ENCODE measurements around the gene MSL3B.
"Not testable (repeated sequence)": the region's sequence is repeated elsewhere in the genome, so short reads cannot be mapped to it uniquely, and the experiment has no call there.

Gene MSL3B

GRCh38 chr2:233867993-233868532 lies at the start of gene MSL3B:
Gene MSL3B (minus strand): TSS chr2:233868386.
- 7 to 13% (median 11%) methylated on average over 50 of the region's 50 CpGs for WGBS, 3 donors
- H3K27ac ChIP-seq (ENCODE audit: low read depth, low read length): no peak within 1 kb of the TSS

- WGBS, 3 donors: 30 to 43% (median 34%) methylated on average over 5 of the region's 5 CpGs
- H3K27ac ChIP-seq (ENCODE audit: low read depth, low read length): no peak within 1 kb of the TSS
Measured at GRCh38 chr2:233917116-233917515, 48.9 kb upstream of the MSL3B start, which contains the start of gene TRPM8. Gene TRPM8 (plus strand): TSS chr2:233917373. CDS start chr2:233926538, 9,165 bp downstream.

- 15 to 30% (median 22%) methylated on average over 2 of the region's 2 CpGs for WGBS, 3 donors
- H3K27ac ChIP-seq (ENCODE audit: low read depth, low read length): no peak overlapping the region
Measured at GRCh38 chr2:233915128-233915527, 46.9 kb upstream of the MSL3B start.

GRCh38 chr2:233912691-233913423 lies 44.7 kb upstream of the MSL3B start:
- WGBS, 3 donors: 13 to 14% (median 14%) methylated on average over 9 of the region's 9 CpGs
- no peak overlapping the region for H3K27ac ChIP-seq (ENCODE audit: low read depth, low read length)

- 81 to 90% (median 88%) methylated on average over 3 of the region's 3 CpGs for WGBS, 3 donors
- no peak overlapping the region for H3K27ac ChIP-seq (ENCODE audit: low read depth, low read length)
Measured at GRCh38 chr2:233907627-233908026, 39.4 kb upstream of the MSL3B start.

GRCh38 chr2:233905945-233906344 lies 37.8 kb upstream of the MSL3B start:
- H3K27ac ChIP-seq (ENCODE audit: low read depth, low read length): no peak overlapping the region
- 81 to 94% (median 92%) methylated on average over 4 of the region's 4 CpGs for WGBS, 3 donors

GRCh38 chr2:233901884-233902283 lies 33.7 kb upstream of the MSL3B start:
- WGBS, 3 donors: 64 to 91% (median 87%) methylated on average over 4 of the region's 4 CpGs
- no peak overlapping the region for H3K27ac ChIP-seq (ENCODE audit: low read depth, low read length)

GRCh38 chr2:233901367-233901766 lies 33.2 kb upstream of the MSL3B start:
- 56 to 74% (median 69%) methylated on average over 4 of the region's 4 CpGs for WGBS, 3 donors
- H3K27ac ChIP-seq (ENCODE audit: low read depth, low read length): no peak overlapping the region

GRCh38 chr2:233896253-233896652 lies 28.1 kb upstream of the MSL3B start:
- WGBS, 3 donors: 69 to 76% (median 73%) methylated on average over 2 of the region's 2 CpGs
- not testable (repeated sequence) for H3K27ac ChIP-seq (ENCODE audit: low read depth, low read length)

- H3K27ac ChIP-seq (ENCODE audit: low read depth, low read length): no peak overlapping the region
- WGBS, 3 donors: 75 to 96% (median 84%) methylated on average over 2 of the region's 2 CpGs
Measured at GRCh38 chr2:233892793-233893192, 24.6 kb upstream of the MSL3B start.

- H3K27ac ChIP-seq (ENCODE audit: low read depth, low read length): no peak overlapping the region
Measured at GRCh38 chr2:233882353-233882752, 14.2 kb upstream of the MSL3B start.

GRCh38 chr2:233872125-233872524 lies 3.9 kb upstream of the MSL3B start:
- not testable (repeated sequence) for H3K27ac ChIP-seq (ENCODE audit: low read depth, low read length)
- 32 to 50% (median 34%) methylated on average over 2 of the region's 2 CpGs for WGBS, 3 donors

- 51 to 64% (median 55%) methylated on average over 4 of the region's 4 CpGs for WGBS, 3 donors
- no peak overlapping the region for H3K27ac ChIP-seq (ENCODE audit: low read depth, low read length)
Measured at GRCh38 chr2:233871432-233871831, 3.2 kb upstream of the MSL3B start.

- H3K27ac ChIP-seq (ENCODE audit: low read depth, low read length): no peak overlapping the region
- 94 to 99% (median 97%) methylated on average over 11 of the region's 11 CpGs for WGBS, 3 donors
Measured at GRCh38 chr2:233866479-233866878, 1.7 kb downstream of the MSL3B start.

- H3K27ac ChIP-seq (ENCODE audit: low read depth, low read length): no peak overlapping the region
- 92 to 100% (median 95%) methylated on average over 3 of the region's 3 CpGs for WGBS, 3 donors
Measured at GRCh38 chr2:233865838-233866237, 2.3 kb downstream of the MSL3B start.

- WGBS, 3 donors: 64 to 88% (median 78%) methylated on average over 4 of the region's 4 CpGs
- H3K27ac ChIP-seq (ENCODE audit: low read depth, low read length): no peak overlapping the region
Measured at GRCh38 chr2:233862261-233862768, 5.9 kb downstream of the MSL3B start.

GRCh38 chr2:233858331-233858730 lies 9.9 kb downstream of the MSL3B start:
- H3K27ac ChIP-seq (ENCODE audit: low read depth, low read length): no peak overlapping the region
- WGBS, 3 donors: 73 to 88% (median 86%) methylated on average over 4 of the region's 4 CpGs

- WGBS, 3 donors: 33 to 38% (median 38%) methylated on average over 9 of the region's 9 CpGs
Measured at GRCh38 chr2:233857511-233858141, 10.6 kb downstream of the MSL3B start.

GRCh38 chr2:233856184-233856583 lies 12.0 kb downstream of the MSL3B start:
- WGBS, 3 donors: 88 to 97% (median 92%) methylated on average over 5 of the region's 5 CpGs
- no peak overlapping the region for H3K27ac ChIP-seq (ENCODE audit: low read depth, low read length)

More at GRCh38 chr2:233857511-233858141, 10.6 kb downstream of the MSL3B start:
- H3K27ac ChIP-seq (ENCODE audit: low read depth, low read length): no peak overlapping the region
